Measurements from ENCODE around the gene HIGD1B.

DNA sequence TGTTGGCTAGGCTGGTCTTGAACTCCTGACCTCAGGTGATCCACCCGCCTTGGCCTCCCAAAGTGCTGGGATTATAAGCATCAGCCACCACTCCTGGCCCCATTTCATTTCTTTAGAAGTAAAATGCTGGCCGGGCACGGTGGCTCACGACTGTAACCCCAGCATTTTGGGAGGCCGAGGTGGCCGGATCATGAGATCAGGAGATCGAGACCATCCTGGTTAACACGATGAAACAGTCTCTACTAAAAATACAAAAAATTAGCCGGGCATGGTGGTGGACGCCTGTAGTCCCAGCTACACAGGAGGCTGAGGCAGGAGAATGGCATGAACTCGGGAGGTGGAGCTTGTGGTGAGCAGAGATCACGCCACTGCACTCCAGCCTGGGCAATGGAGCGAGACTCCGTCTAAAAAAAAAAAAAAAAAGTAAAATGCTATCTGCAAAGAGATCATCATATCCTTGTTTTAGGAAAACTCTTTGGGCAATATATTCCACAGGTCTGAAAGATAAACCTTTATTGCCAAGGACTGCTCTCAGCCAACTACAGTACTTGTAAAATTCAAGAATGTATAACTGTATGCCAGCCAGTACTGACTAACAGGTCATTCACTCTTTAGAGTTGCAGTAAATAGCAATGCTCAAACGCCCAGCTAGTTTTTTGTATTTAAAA is 21.4 kb upstream of the HIGD1B start:
- TF ChIP-seq, protein P1, sequence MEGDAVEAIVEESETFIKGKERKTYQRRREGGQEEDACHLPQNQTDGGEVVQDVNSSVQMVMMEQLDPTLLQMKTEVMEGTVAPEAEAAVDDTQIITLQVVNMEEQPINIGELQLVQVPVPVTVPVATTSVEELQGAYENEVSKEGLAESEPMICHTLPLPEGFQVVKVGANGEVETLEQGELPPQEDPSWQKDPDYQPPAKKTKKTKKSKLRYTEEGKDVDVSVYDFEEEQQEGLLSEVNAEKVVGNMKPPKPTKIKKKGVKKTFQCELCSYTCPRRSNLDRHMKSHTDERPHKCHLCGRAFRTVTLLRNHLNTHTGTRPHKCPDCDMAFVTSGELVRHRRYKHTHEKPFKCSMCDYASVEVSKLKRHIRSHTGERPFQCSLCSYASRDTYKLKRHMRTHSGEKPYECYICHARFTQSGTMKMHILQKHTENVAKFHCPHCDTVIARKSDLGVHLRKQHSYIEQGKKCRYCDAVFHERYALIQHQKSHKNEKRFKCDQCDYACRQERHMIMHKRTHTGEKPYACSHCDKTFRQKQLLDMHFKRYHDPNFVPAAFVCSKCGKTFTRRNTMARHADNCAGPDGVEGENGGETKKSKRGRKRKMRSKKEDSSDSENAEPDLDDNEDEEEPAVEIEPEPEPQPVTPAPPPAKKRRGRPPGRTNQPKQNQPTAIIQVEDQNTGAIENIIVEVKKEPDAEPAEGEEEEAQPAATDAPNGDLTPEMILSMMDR (conservative IDR thresholded peaks at IDR 0.05): no peak
- TF ChIP-seq ZFX (IDR thresholded peaks at IDR 0.05): no peak

Measured in C4-2B (cell line).